Heart left ventricle (tissue), 16 donors: ENCODE measurements around the gene PHAF1. TPM values are rescaled to one million over a fixed set of nuclear protein-coding genes. Genes with fewer than 3 reads are reported as not detected.
"Not testable (repeated sequence)": the region's sequence is repeated elsewhere in the genome, so short reads cannot be mapped to it uniquely, and the experiment has no call there.

Experiments used
- ATAC-seq, 4 donors: fragments of 200-7000 bp; cut with Tn5 transposase; one replicate each; pipeline ENCODE4 v1.9.1; 2020 to 2022; ENCODE audit warnings: moderate library complexity in 4 of 4, mild to moderate bottlenecking in 3 of 4, moderate number of reproducible peaks in 1 of 4
- DNase-seq, 5 donors: peaks; one replicate each; pipeline ENCODE4 v3.0.0-alpha.2; 2020
- H3K27ac ChIP-seq, 12 donors: fragments of 200-600 bp; sonication (generic) in 4 of 12; one replicate each; pipeline versions ENCODE4 v1.5.0 to v1.8.0; 2016 to 2022; ENCODE audit warnings: mild to moderate bottlenecking in 2 of 12
- H3K27me3 ChIP-seq, 9 donors: fragments of 200-600 bp; sonication (generic) in 2 of 9; one replicate each; pipeline versions ENCODE4 v1.5.1 to v1.8.0; 2016 to 2022; ENCODE audit warnings: mild to moderate bottlenecking in 3 of 9
- H3K36me3 ChIP-seq, 9 donors: fragments of 200-600 bp; sonication (generic) in 2 of 9; one replicate each; pipeline versions ENCODE4 v1.5.0 to v1.8.0; 2018 to 2022; ENCODE audit warnings: mild to moderate bottlenecking in 2 of 9
- H3K4me1 ChIP-seq, 12 donors: fragments of 200-600 bp; sonication (generic) in 4 of 12; one replicate each; pipeline versions ENCODE4 v1.5.0 to v1.8.0; 2016 to 2022; ENCODE audit warnings: mild to moderate bottlenecking in 3 of 12
- H3K4me3 ChIP-seq, 12 donors: fragments of 200-600 bp; sonication (generic) in 4 of 12; one replicate each; pipeline versions ENCODE4 v1.5.0 to v1.8.0; 2017 to 2022; ENCODE audit warnings: mild to moderate bottlenecking in 9 of 12, moderate library complexity in 4 of 12
- H3K9me3 ChIP-seq, 12 donors: fragments of 200-600 bp; sonication (generic) in 4 of 12; one replicate each; pipeline versions ENCODE4 v1.5.0 to v1.8.0; 2016 to 2022; ENCODE audit warnings: mild to moderate bottlenecking in 1 of 12
- CTCF ChIP-seq, 12 donors: fragments of 200-600 bp; sonication (generic) in 4 of 12; IDR thresholded peaks; one replicate each; pipeline versions ENCODE4 v1.5.0 to v1.8.0; 2018 to 2022; ENCODE audit warnings: antibody characterized with exemption in 12 of 12, mild to moderate bottlenecking in 5 of 12
- POLR2A ChIP-seq, 2 donors: fragments of 450-650 bp; IDR thresholded peaks; one replicate each; pipeline ENCODE4 v1.6.1; 2017; ENCODE audit warnings: antibody characterized with exemption in 2 of 2, mild to moderate bottlenecking in 2 of 2, moderate library complexity in 2 of 2
- WGBS, 4 donors: extraction: QIAGEN DNeasy Blood & Tissue Kit in 2 of 4; methylation state at CpG; one replicate each; pipeline versions ENCODE4 v1.1.5 to v1.1.7; 2013 to 2018; 5-methylcytosine and 5-hydroxymethylcytosine counted together
- intact Hi-C, 10 donors: fragments of 100-400 bp; cut with DNase I; formaldehyde crosslinking; loops; one replicate each; pipeline versions ENCODE4 v1.11.1 to v1.14.2; 2022
- polyA plus RNA-seq, 2 donors: library from polyadenylated mRNA; stranded (reverse); fragments of 200-250 nt; gene quantifications; one replicate each; pipeline ENCODE4 v1.2.3, GENCODE V29; 2013
- total RNA-seq, 9 donors: library from RNA; depleted of rRNA in 2 of 9; stranded (reverse); fragments of >200 nt in 2 of 9; fragmentation: NEBNext Ultra II Directional in 3 of 9; extraction: Animal tissue kit (Norgen Biotek cat#: 25700) in 3 of 9; gene quantifications; one replicate each; pipeline versions ENCODE4 v1.1.0 to v1.2.4, GENCODE V29; 2016 to 2023
- donor health status: ischemic (EF 13 %, LVEDD 7.1; RV severe dilation, severe dysfunction).
- donor health status: healthy with polysubstance abuse.
- donor health status: DM: no; HTN: yes; CAD: no.
- donor health status: DM: no; HTN: no; CAD: no.
- donor health status: ischemic (EF 25% LVEDD 6.9; RV normal size, moderate dysfunction).
- donor health status: ischemic (EF 25% LVEDD 5.7; RV mildly dilated, moderate dysfunction).
- donor health status: healthy.
- donor health status: DM: yes; HTN: yes; CAD: no.
- donor health status: ischemic (EF 35%, LVEDD 5.7; RV mildly dilated, moderate dysfunction).
- donor health status: nonischemic (EF 11% LVEDD 7.7; RV severe dilation, severe dysfunction).
- donor health status: DM: yes; HTN: yes; CAD: no.
- donor health status: PGD.
- donor health status: ischemic (EF 29% LVEDD 5.4; RV normal size, mild dysfunction).
- donor health status: nonischemic (EF 23%, LVEDD 6.1; RV moderate dilation, normal function).

The PHAF1 gene
- total and polyA plus RNA-seq, 11 donors: 5.6 to 17.8 (median 11.6) TPM

- H3K27ac ChIP-seq: no peak overlapping the region
- peaks cover 0 to 46% (median 5%) of the 10 kb centered on the region in 12 donors for H3K4me1 ChIP-seq
- peaks cover 0 to 40% (median 22%) of the 10 kb centered on the region in 9 donors for H3K36me3 ChIP-seq
- no peak for DNase-seq
- H3K9me3 ChIP-seq: no peaks in the 10 kb centered on the region
- TF ChIP-seq CTCF (IDR thresholded peaks at IDR 0.05) (no peak), POLR2A (IDR thresholded peaks at IDR 0.05) (no peak)
- no peak for ATAC-seq
- 85 to 89% (median 88%) methylated on average over 13 of the region's 13 CpGs for WGBS, 4 donors
- intact Hi-C loops: loop anchor here in 2 of 10 donors (10.0 kb wide), 2 partner anchors 58 to 82 kb away; partner anchors contain the start of gene NOL3 (in 1 of the 2)
- no peaks in the 10 kb centered on the region for H3K27me3 ChIP-seq
- H3K4me3 ChIP-seq: no peak overlapping the region
These were observed 6.9 kb downstream of the PHAF1 start for GRCh38 chr16:67116388-67117311.

- 94 to 98% (median 96%) methylated on average over 9 of the region's 9 CpGs for WGBS, 4 donors
- TF ChIP-seq CTCF (IDR thresholded peaks at IDR 0.05) (no peak), POLR2A (IDR thresholded peaks at IDR 0.05) (no peak)
These were observed 8.0 kb downstream of the PHAF1 start for GRCh38 chr16:67117716-67118115.

GRCh38 chr16:67120025-67120424, 10.3 kb downstream of the PHAF1 start:
- intact Hi-C loops: no loop called here
- WGBS, 4 donors: 85 to 90% (median 87%) methylated on average over 5 of the region's 5 CpGs
- peaks cover 0 to 26% (median 0%) of the 10 kb centered on the region in 12 donors for H3K4me1 ChIP-seq
- peaks cover 0 to 67% (median 50%) of the 10 kb centered on the region in 9 donors for H3K36me3 ChIP-seq
- no peaks in the 10 kb centered on the region for H3K9me3 ChIP-seq
- H3K27me3 ChIP-seq: no peaks in the 10 kb centered on the region
- TF ChIP-seq CTCF (IDR thresholded peaks at IDR 0.05): no peak
- no peak for TF ChIP-seq POLR2A (IDR thresholded peaks at IDR 0.05)
- H3K4me3 ChIP-seq: no peak overlapping the region
- no peak for DNase-seq
- ATAC-seq: no peak
- H3K27ac ChIP-seq: no peak overlapping the region

More at GRCh38 chr16:67117716-67118115, 8.0 kb downstream of the PHAF1 start:
- no peaks in the 10 kb centered on the region for H3K27me3 ChIP-seq
- intact Hi-C loops: loop anchor here in 2 of 10 donors (10.0 kb wide), 2 partner anchors 57 to 83 kb away; partner anchors contain the start of gene NOL3 (in 1 of the 2)
- H3K4me3 ChIP-seq: no peak overlapping the region
- ATAC-seq (no peak), DNase-seq (no peak)
- peaks cover 0 to 44% (median 32%) of the 10 kb centered on the region in 9 donors for H3K36me3 ChIP-seq
- H3K27ac ChIP-seq: no peak overlapping the region
- peaks cover 0 to 37% (median 0%) of the 10 kb centered on the region in 12 donors for H3K4me1 ChIP-seq
- H3K9me3 ChIP-seq: no peaks in the 10 kb centered on the region

GRCh38 chr16:67122799-67123198, 13.1 kb downstream of the PHAF1 start:
- H3K9me3 ChIP-seq, H3K4me3 ChIP-seq, intact Hi-C loops, H3K4me1 ChIP-seq, DNase-seq, ATAC-seq, H3K27ac ChIP-seq, H3K27me3 ChIP-seq: not testable (repeated sequence)
- WGBS, 4 donors: 95 to 100% (median 98%) methylated on average over 5 of the region's 5 CpGs
- H3K36me3 ChIP-seq: peaks cover 0 to 84% (median 61%) of the 10 kb centered on the region in 9 donors
